GM19023 (cell line): ENCODE results near the gene CLASRP.
"Not testable (repeated sequence)": the region's sequence is repeated elsewhere in the genome, so short reads cannot be mapped to it uniquely, and the experiment has no call there.

Experiments
- ATAC-seq: cut with Tn5 transposase; IDR thresholded peaks from one replicate; pipeline ENCODE4 v1.9.1; 2021; ENCODE audit warnings: mild to moderate bottlenecking, moderate library complexity; ENCODE audit not compliant: unreplicated experiment

Gene CLASRP

DNA sequence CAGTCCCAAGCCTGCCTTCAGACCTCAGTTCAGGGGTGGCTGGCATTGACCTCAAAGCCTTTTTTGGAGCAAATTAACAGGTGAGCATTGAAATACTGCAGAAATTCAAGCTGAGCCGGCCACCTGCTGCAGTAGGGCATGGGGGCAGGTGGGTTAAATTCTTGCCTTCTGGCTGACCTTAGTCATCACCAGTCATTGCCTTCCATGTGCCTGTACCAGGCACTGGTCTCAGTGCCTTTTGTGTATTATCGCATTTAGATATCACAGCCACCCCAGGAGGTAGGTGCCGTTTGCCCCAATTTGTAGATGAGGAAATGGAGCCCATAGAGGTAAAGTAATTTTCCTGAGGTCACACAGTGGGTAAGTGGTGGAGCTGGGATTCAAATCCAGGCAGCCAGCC lies 61.4 kb downstream of the CLASRP start:
- ATAC-seq: no peak

GRCh38 chr19:45100846-45101252 lies 62.0 kb downstream of the CLASRP start:
- ATAC-seq: no peak

- ATAC-seq: no peak
Observed at GRCh38 chr19:45101806-45102205, 63.0 kb downstream of the CLASRP start.

DNA sequence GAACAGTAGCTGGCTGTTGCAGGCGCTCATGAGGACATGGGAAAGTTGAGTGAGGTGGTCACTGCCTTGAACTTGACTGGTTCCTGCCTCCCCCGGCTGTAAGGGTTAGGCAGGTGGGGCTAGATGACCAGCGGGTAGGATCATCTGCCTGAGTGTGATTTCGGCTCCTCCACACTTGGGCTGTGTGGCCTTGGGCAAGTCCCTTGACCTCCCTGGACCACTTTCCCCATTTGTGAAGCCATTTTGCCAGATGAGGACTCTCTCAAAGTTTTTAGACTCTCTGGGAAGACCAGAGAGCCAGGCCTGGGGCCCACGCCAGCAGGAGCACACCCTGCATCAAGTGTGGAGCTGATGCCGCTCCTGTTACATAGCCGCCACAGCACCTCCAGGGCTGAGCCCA lies 63.6 kb downstream of the CLASRP start:
- no peak for ATAC-seq

GRCh38 chr19:45103156-45103507 lies 64.3 kb downstream of the CLASRP start:
- no peak for ATAC-seq

DNA sequence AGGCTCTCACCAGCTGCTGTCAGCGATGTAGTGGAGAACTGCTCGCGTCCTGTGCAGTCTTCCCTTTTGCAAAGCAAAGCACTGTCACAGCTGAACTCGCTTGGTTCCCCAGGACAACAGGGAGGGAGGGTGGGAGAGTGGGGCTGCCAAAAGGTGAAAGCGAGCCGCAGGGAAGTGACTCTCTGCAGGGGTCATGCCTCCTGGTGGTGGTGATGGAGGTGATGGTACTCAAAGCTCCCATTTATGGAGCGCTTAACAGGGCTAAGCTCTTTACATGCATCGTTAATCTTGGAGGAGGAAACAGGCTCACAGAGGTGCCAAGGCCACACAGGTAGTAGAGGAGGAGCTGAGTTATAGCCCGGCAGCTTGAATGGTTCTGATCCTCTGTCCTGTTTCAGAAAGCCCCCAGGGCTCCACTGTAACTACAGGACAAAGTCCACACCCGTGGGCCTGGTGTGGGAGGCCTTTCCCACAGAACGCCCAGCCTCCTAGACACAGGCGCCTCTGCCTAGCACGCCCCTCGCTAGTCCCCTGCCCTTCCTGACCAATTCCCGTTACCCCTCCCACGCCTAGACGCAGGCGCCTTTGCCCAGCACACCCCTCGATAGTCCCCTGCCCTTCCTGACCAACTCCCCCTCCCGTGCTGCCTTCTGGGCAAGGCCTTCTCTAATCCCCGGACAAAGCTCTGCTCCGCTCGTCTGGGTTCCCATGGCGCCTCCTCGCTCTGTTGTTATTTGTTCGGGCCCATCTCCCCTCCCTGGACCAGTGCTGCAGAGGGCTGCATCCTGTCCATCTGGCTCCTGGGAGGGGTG lies 64.9 kb downstream of the CLASRP start:
- no peak for ATAC-seq

- ATAC-seq: no peak
Observed at GRCh38 chr19:45104658-45105349, 66.0 kb downstream of the CLASRP start.

DNA sequence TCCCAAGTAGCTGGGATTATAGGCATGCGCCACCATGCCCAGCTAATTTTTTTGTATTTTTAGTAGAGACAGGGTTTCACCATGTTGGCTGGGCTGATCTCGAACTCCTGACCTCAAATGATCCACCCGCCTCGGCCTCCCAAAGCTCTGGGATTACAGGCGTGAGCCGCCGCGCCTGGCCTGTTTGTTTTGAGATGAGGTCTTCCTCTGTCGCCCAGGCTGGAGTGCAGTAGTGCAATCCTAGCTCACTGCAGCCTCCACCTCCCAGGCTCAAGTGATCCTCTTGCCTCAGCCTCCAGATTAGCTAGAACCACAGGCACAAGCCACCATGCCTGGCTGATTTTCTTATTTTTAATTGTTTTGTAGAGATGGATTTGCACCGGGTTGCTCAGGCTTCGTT lies 67.5 kb downstream of the CLASRP start:
- ATAC-seq: not testable (repeated sequence)

DNA sequence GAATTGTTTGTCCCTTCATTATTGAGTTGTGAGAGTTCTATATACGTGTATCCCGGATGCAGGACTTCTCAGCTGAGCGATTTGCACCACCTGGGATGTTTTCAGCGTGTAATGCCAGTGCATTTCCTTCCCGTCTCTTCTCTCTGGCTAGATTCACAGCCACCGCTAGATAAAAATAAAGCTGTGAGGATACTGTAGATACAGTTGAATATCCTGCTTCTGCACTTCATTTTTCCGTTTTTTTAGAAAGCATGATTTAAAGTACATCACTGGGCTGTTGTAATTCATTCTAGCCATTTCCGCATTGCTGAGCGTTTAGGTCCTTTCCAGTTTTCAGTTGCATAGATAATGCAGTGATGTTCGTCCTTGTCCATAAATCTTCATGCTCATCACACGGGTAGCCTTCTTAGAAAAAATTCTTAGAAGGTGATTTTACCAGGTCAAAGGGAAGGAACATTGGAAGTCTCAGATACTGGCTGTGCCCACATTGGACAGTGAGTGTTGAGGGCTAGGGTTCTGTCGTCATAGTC lies 68.8 kb downstream of the CLASRP start:
- ATAC-seq: no peak

DNA sequence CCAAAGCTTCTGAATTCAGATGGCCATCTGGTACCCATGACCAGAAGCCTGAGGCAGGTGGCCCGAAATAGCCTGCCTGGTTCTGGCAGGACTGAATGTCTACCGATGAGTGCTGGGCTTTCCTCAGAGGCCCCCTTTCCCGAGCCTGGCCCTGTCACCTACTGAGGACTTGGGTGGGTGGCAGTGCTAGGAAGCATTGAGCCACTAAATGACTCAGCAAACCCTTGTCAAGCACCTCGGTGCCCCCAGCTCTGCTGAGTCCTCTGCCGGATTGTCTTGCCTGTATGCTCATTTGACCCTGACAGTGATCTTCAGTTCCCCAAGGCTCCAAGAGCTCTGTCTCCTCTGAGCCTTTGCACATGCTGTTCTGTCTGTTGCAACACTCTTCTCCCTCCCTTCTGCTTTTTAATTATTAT lies 72.0 kb downstream of the CLASRP start:
- no peak for ATAC-seq

DNA sequence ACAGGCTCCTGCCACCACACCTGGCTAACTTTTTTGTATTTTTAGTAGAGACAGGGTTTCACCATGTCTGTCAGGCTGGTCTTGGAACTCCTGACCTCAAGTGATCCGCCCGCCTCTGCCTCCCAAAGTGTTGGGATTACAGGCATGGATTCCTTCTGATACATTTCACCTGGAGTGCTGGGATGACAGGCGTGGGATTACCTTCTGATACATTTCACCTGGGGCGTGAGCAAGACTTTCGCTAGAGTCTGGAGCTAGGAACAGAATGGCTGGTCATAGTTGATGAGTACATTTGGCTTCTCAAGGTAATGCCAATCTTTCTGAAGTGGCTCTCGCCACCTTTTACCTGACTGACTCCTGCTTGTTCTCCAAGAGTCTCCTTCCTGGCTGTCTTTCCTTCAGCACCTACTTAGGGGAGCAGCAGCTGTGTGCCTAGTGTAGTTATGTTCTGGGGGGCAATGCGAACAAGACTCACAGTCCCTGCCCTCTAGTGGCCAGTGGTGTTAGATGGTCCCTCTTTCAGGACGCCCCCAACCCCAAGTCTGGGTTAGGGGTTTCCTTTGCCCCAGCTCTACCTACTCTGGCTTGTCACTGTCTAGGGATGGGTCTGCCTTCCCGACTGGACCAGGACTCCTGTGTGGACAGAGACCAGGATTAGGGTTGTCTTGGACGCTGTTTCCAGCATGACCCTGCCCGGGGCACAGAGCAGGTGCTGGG lies 73.4 kb downstream of the CLASRP start:
- ATAC-seq: no peak

- no peak for ATAC-seq
Observed at GRCh38 chr19:45113628-45114027, 74.8 kb downstream of the CLASRP start.

- ATAC-seq: no peak
Observed at GRCh38 chr19:45114116-45114515, 75.3 kb downstream of the CLASRP start.

GRCh38 chr19:45115809-45116615 lies 77.2 kb downstream of the CLASRP start:
- no peak for ATAC-seq

DNA sequence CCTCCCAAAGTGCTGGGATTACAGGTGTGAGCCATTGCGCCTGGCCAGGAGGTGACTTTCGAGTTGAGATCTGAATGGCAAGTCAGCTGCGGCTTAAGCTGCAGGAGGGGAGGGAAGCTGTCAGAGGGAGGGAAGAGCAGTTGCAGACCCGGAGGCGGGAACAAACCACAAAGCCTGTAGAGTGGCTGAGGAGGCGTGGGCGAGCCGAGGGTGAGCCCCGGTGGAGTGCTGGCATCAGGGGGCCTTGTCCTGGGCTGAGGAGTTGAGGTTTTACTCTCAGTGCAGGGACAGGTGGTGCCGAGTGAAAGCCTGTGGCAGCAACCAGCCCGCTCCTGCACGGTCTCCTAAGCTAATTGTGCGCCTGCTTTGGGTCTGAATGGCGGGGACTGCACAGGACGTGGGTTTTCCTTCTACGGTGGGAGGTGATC lies 78.3 kb downstream of the CLASRP start:
- no peak for ATAC-seq

GRCh38 chr19:45117671-45118070 lies 78.8 kb downstream of the CLASRP start:
- ATAC-seq: no peak

GRCh38 chr19:45118106-45118505 lies 79.3 kb downstream of the CLASRP start:
- ATAC-seq: no peak

DNA sequence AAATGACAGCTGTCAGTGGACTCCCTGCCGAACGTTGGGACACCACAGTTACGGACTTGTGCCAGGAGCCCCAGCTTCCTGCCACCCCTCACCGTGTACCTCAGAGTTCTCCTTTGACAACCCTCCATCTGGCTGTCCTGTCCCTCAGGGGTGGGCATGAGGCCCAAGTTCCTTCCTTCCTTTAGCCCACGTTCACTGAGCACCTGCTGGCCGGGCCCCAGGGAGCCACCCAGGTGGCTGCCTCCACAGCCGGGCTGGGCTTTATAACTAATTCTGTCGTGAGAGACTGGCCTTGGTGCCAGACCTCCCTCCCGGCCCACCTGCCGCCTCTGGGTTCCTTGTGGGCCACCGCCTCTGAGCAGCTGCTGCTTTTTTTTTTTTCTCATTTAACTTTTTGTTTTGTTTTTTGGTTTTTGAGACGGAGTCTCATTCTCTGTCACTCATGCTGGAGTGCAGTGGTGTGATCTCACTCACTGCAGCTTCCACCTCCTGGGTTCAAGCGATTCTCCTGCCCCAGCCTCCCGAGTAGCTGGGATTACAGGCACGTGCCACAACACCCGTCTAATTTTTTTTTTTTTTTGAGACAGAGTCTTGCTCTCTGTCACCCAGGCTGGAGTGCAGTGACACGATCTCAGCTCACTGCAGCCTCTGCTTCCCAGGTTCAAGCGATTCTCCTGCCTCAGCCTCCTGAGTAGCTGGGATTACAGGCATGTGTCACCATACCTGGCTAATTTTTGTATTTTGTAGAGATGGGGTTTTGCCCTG lies 79.9 kb downstream of the CLASRP start:
- not testable (repeated sequence) for ATAC-seq

GRCh38 chr19:45119582-45119981 lies 80.7 kb downstream of the CLASRP start:
- ATAC-seq: no peak
